NT2/D1 (cell line): ENCODE measurements around the gene PLEKHA5.
"Not testable (repeated sequence)": the region's sequence is repeated elsewhere in the genome, so short reads cannot be mapped to it uniquely, and the experiment has no call there.

Experiments used
- DNase-seq: peaks from one replicate; pipeline ENCODE4 v3.0.0-alpha.2; 2011; ENCODE audit warnings: low read depth, low spot score
- H3K27me3 ChIP-seq: 2 replicates; pipeline ENCODE4 v1.6.0; 2011; ENCODE audit warnings: mild to moderate bottlenecking; ENCODE audit not compliant: insufficient read length, insufficient read depth
- H3K36me3 ChIP-seq: 2 replicates; pipeline ENCODE4 v1.6.1; 2011; ENCODE audit warnings: mild to moderate bottlenecking, low read length, mixed read lengths; ENCODE audit not compliant: insufficient read depth, insufficient read length
- H3K4me1 ChIP-seq: 2 replicates; pipeline ENCODE4 v1.5.1; 2011; ENCODE audit not compliant: insufficient read depth, insufficient read length
- H3K4me3 ChIP-seq: 2 replicates; pipeline ENCODE4 v1.5.1; 2011; ENCODE audit warnings: low read depth; ENCODE audit not compliant: insufficient read length
- H3K9ac ChIP-seq: 2 replicates; pipeline ENCODE4 v1.6.0; 2011; ENCODE audit warnings: low read depth; ENCODE audit not compliant: insufficient read length
- H3K9me3 ChIP-seq: 2 replicates; pipeline ENCODE4 v1.5.1; 2011; ENCODE audit warnings: mild to moderate bottlenecking, low read length; ENCODE audit not compliant: insufficient read depth
- SUZ12 ChIP-seq: IDR thresholded peaks from 2 replicates; pipeline ENCODE4 v1.6.1; 2011; ENCODE audit not compliant: insufficient read length, insufficient read depth; ENCODE audit errors: extremely low read depth
- YY1 ChIP-seq: IDR thresholded peaks from 2 replicates; pipeline ENCODE4 v1.6.1; 2011; ENCODE audit not compliant: insufficient read length, insufficient read depth
- ZNF274 ChIP-seq: IDR thresholded peaks from 2 replicates; pipeline ENCODE4 v1.6.1; 2011; ENCODE audit warnings: mild to moderate bottlenecking, low read depth, low read length

The PLEKHA5 gene

GRCh38 chr12:19398376-19399363 is 269.1 kb downstream of the PLEKHA5 start:
- Histone ChIP-seq H3K4me3 (no peak overlapping the region), H3K36me3 (no peaks in the 10 kb centered on the region), H3K9me3 (no peaks in the 10 kb centered on the region), H3K9ac (no peak overlapping the region), H3K27me3 (no peaks in the 10 kb centered on the region), H3K4me1 (no peaks in the 10 kb centered on the region)
- DNase-seq: no peak
- no peak for TF ChIP-seq SUZ12
- no peak for TF ChIP-seq YY1
- no peak for TF ChIP-seq ZNF274

DNA sequence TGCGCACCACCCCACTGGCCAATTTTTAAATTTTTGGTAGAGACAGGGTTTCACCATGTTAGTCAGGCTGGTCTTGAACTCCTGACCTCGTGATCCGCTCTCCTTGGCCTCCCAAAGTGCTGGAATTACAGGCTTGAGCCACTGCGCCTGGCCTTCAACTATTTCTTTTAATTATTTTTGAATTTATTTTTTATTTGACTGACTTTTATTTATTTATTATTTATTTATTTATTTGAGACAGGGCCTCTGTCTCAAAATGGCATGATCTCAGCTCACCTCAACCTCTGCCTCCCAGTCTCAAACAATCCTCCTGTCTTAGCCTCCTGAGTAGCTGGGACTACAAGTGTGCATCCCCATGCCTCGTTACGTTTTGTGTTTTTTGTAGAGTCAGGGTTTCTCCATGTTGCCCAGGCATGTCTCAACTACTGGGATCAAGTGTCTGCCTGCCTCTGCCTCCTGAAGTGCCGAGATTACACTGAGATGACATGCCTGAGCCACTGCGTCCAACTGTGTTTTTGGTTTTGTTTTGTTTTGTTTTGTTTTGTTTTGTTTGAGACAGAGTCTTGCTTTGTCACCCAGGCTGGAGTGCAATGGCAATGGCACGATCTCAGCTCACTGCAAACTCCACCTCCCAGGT is 271.2 kb downstream of the PLEKHA5 start:
- H3K36me3 ChIP-seq, H3K4me1 ChIP-seq, H3K9ac ChIP-seq, H3K9me3 ChIP-seq, DNase-seq, H3K4me3 ChIP-seq, H3K27me3 ChIP-seq: not testable (repeated sequence)

DNA sequence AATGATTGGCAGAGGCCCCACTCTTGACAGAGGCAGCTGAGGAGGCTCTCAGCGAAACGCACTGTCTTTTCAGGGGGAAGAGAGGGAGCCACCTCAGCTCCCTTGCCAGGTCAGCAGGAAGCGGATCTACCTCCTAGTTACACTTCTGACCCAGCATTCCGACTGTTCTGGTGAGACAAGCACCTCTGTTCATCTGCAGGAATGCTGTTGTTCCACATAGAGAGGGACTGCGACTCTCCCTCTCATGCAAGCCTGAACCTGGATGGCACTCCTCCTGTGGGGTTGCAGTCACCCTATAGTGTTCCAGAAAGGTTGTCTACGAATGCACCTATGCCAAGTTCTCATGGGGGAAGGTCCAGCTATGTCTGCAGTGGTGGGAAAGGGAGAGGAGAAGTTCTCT is 272.7 kb downstream of the PLEKHA5 start:
- TF ChIP-seq YY1: no peak
- TF ChIP-seq SUZ12: no peak
- TF ChIP-seq ZNF274: no peak
- Histone ChIP-seq H3K4me1 (no peaks in the 10 kb centered on the region), H3K4me3 (no peak overlapping the region), H3K27me3 (no peaks in the 10 kb centered on the region), H3K9me3 (no peaks in the 10 kb centered on the region), H3K9ac (no peak overlapping the region), H3K36me3 (no peaks in the 10 kb centered on the region)
- no peak for DNase-seq

GRCh38 chr12:19402743-19403431 is 273.4 kb downstream of the PLEKHA5 start:
- H3K9me3 ChIP-seq: no peaks in the 10 kb centered on the region
- TF ChIP-seq ZNF274: no peak
- TF ChIP-seq YY1: no peak
- no peak for TF ChIP-seq SUZ12
- no peaks in the 10 kb centered on the region for H3K4me1 ChIP-seq
- no peak overlapping the region for H3K4me3 ChIP-seq
- H3K9ac ChIP-seq: no peak overlapping the region
- no peak for DNase-seq
- H3K27me3 ChIP-seq: no peaks in the 10 kb centered on the region
- H3K36me3 ChIP-seq: no peaks in the 10 kb centered on the region

DNA sequence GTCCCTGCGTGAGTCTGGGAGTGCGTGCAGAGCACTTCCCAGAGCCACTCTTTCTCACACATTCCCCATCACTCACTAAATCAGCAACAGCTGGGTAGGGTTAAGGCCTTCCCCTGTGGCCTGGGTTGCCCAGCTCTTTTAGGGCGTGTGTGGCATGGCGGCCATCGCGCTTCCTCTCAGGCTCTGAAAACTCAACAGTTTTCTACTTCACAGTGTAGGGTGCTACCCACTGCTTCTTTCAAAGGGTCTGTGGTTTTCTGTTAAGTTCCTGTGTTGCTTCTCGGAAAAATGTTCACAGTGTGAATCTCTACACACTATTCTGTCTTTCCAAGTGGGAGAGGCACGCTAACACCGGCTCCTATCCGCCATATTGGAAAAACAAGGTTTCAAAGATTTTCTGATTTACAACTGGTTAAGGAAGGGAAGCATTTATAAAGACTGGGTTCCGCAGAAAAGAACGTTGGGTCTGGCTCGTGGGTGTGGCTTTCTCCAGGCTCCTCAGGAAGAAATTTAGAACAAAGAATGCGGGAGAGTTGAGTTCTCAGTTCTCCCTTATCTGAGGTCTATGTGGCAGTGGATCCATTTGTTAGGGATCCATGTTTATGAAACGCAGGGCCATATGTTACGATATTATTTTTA is 274.8 kb downstream of the PLEKHA5 start:
- H3K9ac ChIP-seq: no peak overlapping the region
- no peak for DNase-seq
- H3K27me3 ChIP-seq: no peaks in the 10 kb centered on the region
- no peaks in the 10 kb centered on the region for H3K9me3 ChIP-seq
- TF ChIP-seq YY1 (no peak), ZNF274 (no peak), SUZ12 (no peak)
- no peak overlapping the region for H3K4me3 ChIP-seq
- H3K4me1 ChIP-seq: no peaks in the 10 kb centered on the region
- H3K36me3 ChIP-seq: no peaks in the 10 kb centered on the region

GRCh38 chr12:19409376-19409775 is 279.8 kb downstream of the PLEKHA5 start:
- DNase-seq: no peak
- Histone ChIP-seq H3K4me1 (no peaks in the 10 kb centered on the region), H3K9ac (peak overlapping the region; percentile 37), H3K4me3 (no peak overlapping the region), H3K27me3 (no peaks in the 10 kb centered on the region), H3K9me3 (no peaks in the 10 kb centered on the region), H3K36me3 (no peaks in the 10 kb centered on the region)
- no peak for TF ChIP-seq YY1
- no peak for TF ChIP-seq SUZ12
- TF ChIP-seq ZNF274: no peak

DNA sequence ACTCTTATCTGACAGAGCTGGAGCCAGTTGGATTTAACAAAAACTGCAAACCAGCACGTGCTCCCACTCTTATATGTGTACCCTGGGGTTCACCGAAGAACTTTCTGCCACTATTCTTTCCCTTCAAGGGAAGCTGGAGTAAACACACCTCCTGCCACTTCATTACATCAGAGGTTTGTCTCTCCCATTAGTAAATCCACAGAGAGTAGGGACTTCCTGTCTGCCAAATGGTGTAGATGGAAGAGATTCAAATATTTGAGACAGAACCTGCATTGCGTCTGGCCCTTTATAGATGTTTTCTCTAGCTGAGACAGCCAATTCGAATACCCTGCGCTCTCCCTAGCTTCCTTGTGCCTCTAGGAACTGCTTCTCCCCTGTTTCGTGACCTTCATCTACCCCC is 280.7 kb downstream of the PLEKHA5 start:
- no peaks in the 10 kb centered on the region for H3K36me3 ChIP-seq
- H3K9ac ChIP-seq: no peak overlapping the region
- no peaks in the 10 kb centered on the region for H3K27me3 ChIP-seq
- H3K4me3 ChIP-seq: no peak overlapping the region
- no peaks in the 10 kb centered on the region for H3K9me3 ChIP-seq
- H3K4me1 ChIP-seq: no peaks in the 10 kb centered on the region
- DNase-seq: no peak
- TF ChIP-seq YY1: no peak
- no peak for TF ChIP-seq ZNF274
- no peak for TF ChIP-seq SUZ12
